Epithelial cell of esophagus (primary cell): ENCODE results near the gene CYP4A22.
"Not testable (repeated sequence)": the region's sequence is repeated elsewhere in the genome, so short reads cannot be mapped to it uniquely, and the experiment has no call there.

Experiments used
- DNase-seq: peaks from one replicate; pipeline ENCODE4 v3.0.0; 2010; ENCODE audit warnings: low read depth
- H3K4me3 ChIP-seq: 2 replicates; pipeline ENCODE4 v1.5.1; 2011; ENCODE audit warnings: mild to moderate bottlenecking, low read length, control low read depth
- CTCF ChIP-seq: IDR thresholded peaks from 2 replicates; pipeline ENCODE4 v1.5.1; 2011; ENCODE audit warnings: low read depth, mild to moderate bottlenecking, low read length, control low read depth, inconsistent platforms; ENCODE audit not compliant: insufficient read depth; ENCODE audit errors: missing control alignments

Gene CYP4A22

GRCh38 chr1:47128221-47128620 is 9.0 kb upstream of the CYP4A22 start:
- no peak overlapping the region for H3K4me3 ChIP-seq
- no peak for TF ChIP-seq CTCF
- no peak for DNase-seq

- not testable (repeated sequence) for H3K4me3 ChIP-seq, DNase-seq
Measured at GRCh38 chr1:47128854-47129253, 8.4 kb upstream of the CYP4A22 start.

- not testable (repeated sequence) for H3K4me3 ChIP-seq
- DNase-seq, result peak; percentile 80
Measured at GRCh38 chr1:47129489-47130230, 7.6 kb upstream of the CYP4A22 start.

GRCh38 chr1:47132665-47133064 is 4.6 kb upstream of the CYP4A22 start:
- H3K4me3 ChIP-seq, DNase-seq: not testable (repeated sequence)

GRCh38 chr1:47137925-47138615 is 829 bp downstream of the CYP4A22 start:
- H3K4me3 ChIP-seq, result no peak overlapping the region
- DNase-seq, result no peak
- TF ChIP-seq CTCF, result no peak

- not testable (repeated sequence) for H3K4me3 ChIP-seq, DNase-seq
Measured at GRCh38 chr1:47140358-47140757, 3.1 kb downstream of the CYP4A22 start.

GRCh38 chr1:47143654-47144053 is 6.4 kb downstream of the CYP4A22 start:
- not testable (repeated sequence) for DNase-seq, H3K4me3 ChIP-seq
- peak; percentile 26 for TF ChIP-seq CTCF

- H3K4me3 ChIP-seq, DNase-seq: not testable (repeated sequence)
Measured at GRCh38 chr1:47146495-47146894, 9.3 kb downstream of the CYP4A22 start.

- no peak overlapping the region for H3K4me3 ChIP-seq
- no peak for TF ChIP-seq CTCF
- no peak for DNase-seq
Measured at GRCh38 chr1:47147047-47147785, 10.0 kb downstream of the CYP4A22 start.

GRCh38 chr1:47149162-47149561 is 11.9 kb downstream of the CYP4A22 start:
- not testable (repeated sequence) for H3K4me3 ChIP-seq

GRCh38 chr1:47156457-47156856 is 19.2 kb downstream of the CYP4A22 start:
- DNase-seq, H3K4me3 ChIP-seq: not testable (repeated sequence)

More at GRCh38 chr1:47149162-47149561, 11.9 kb downstream of the CYP4A22 start:
- not testable (repeated sequence) for DNase-seq

GRCh38 chr1:47157957-47158356 is 20.7 kb downstream of the CYP4A22 start:
- DNase-seq, H3K4me3 ChIP-seq: not testable (repeated sequence)
